PC-3 (cell line): ENCODE measurements around the gene CASZ1.

Experiments
- EZH2 ChIP-seq: fragments of 300-600 bp; sonication (generic); IDR thresholded peaks from one replicate; pipeline ENCODE4 v1.6.1; 2017; ENCODE audit warnings: antibody characterized with exemption, mild to moderate bottlenecking, low read length; ENCODE audit not compliant: unreplicated experiment
- EZH2phosphoT487 ChIP-seq: fragments of 300-600 bp; sonication (generic); IDR thresholded peaks from 2 replicates; pipeline ENCODE4 v1.6.1; 2018; ENCODE audit warnings: mild to moderate bottlenecking, antibody characterized with exemption, low read length, borderline replicate concordance
- TF ChIP-seq, protein P1 (sequence below): fragments of 300-600 bp; sonication (generic); conservative IDR thresholded peaks from 2 replicates; pipeline ENCODE4 v1.5.1; 2017; ENCODE audit warnings: antibody characterized with exemption, low read depth, mild to moderate bottlenecking, low read length

DNA sequence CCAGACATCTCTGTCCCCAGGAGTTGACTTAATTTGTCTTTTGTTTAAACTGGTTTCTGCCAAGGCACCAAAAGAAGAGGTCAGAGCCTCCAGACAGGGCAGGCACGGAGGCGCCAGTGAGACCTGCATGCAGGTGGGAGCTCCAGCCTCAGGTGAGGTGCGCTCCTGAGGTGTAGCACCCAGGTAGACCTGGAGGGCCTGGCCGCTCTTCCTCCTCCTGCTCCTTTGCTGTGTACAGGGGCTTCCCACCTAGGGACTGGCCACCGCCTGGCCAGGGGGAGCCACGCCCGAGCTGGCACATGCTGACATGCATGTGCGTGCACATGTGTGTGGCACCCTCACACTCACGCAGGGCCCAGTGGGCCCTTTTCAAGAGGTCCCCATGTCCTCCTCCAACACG lies 163.0 kb downstream of the CASZ1 start:
- TF ChIP-seq, protein P1, sequence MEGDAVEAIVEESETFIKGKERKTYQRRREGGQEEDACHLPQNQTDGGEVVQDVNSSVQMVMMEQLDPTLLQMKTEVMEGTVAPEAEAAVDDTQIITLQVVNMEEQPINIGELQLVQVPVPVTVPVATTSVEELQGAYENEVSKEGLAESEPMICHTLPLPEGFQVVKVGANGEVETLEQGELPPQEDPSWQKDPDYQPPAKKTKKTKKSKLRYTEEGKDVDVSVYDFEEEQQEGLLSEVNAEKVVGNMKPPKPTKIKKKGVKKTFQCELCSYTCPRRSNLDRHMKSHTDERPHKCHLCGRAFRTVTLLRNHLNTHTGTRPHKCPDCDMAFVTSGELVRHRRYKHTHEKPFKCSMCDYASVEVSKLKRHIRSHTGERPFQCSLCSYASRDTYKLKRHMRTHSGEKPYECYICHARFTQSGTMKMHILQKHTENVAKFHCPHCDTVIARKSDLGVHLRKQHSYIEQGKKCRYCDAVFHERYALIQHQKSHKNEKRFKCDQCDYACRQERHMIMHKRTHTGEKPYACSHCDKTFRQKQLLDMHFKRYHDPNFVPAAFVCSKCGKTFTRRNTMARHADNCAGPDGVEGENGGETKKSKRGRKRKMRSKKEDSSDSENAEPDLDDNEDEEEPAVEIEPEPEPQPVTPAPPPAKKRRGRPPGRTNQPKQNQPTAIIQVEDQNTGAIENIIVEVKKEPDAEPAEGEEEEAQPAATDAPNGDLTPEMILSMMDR: no peak
- no peak for TF ChIP-seq EZH2phosphoT487
- TF ChIP-seq EZH2: no peak
